Measurements from ENCODE around the gene TRIM74.
A peak's percentile ranks its signal among the peaks of the same experiment; 100 is the strongest.

The TRIM74 gene

GRCh38 chr7:72924733-72925545 lies 44.3 kb downstream of the TRIM74 start, which contains the start of gene POM121 (continued):
- TF ChIP-seq ZNF221 (tag by site-specific recombination; IDR thresholded peaks at IDR 0.05; ENCODE audit: borderline replicate concordance) (no peak), ZBTB1 (tag by site-specific recombination; IDR thresholded peaks at IDR 0.05) (no peak), ZNF768 (tag by site-specific recombination; IDR thresholded peaks at IDR 0.05) (no peak), ZNF777 (tag by site-specific recombination; IDR thresholded peaks at IDR 0.05; ENCODE audit: borderline replicate concordance) (no peak), ZNF335 (tag by site-specific recombination; conservative IDR thresholded peaks at IDR 0.05) (peak; percentile 87), ZNF571 (tag by site-specific recombination; IDR thresholded peaks at IDR 0.05) (no peak), ZNF776 (tag by site-specific recombination; IDR thresholded peaks at IDR 0.05; ENCODE audit: borderline replicate concordance) (no peak), BCL11B (tag by site-specific recombination; IDR thresholded peaks at IDR 0.05; ENCODE audit: low read depth) (no peak), KLF9 (tag by site-specific recombination; IDR thresholded peaks at IDR 0.05; ENCODE audit: low read depth) (peak; percentile 40; the same call in 1 of the 2 replicates), ZNF785 (tag by site-specific recombination; IDR thresholded peaks at IDR 0.05) (no peak), ZNF791 (tag by site-specific recombination; IDR thresholded peaks at IDR 0.05) (no peak), ZNF626 (tag by site-specific recombination; IDR thresholded peaks at IDR 0.05) (no peak), SP2 (tag by site-specific recombination; IDR thresholded peaks at IDR 0.05) (no peak), ZNF248 (tag by site-specific recombination; IDR thresholded peaks at IDR 0.05) (no peak), GLI4 (tag by site-specific recombination; IDR thresholded peaks at IDR 0.05) (no peak), ZNF510 (tag by site-specific recombination; IDR thresholded peaks at IDR 0.05; ENCODE audit: insufficient replicate concordance) (no peak), SCRT2 (tag by site-specific recombination; IDR thresholded peaks at IDR 0.05) (no peak), ZNF660 (tag by site-specific recombination; IDR thresholded peaks at IDR 0.05) (0 out of 2 replicates have a peak, but pooled peaks have one; percentile 35), ZNF114 (tag by site-specific recombination; IDR thresholded peaks at IDR 0.05) (no peak), WT1 (tag by site-specific recombination; IDR thresholded peaks at IDR 0.05) (no peak), ZNF416 (tag by site-specific recombination; IDR thresholded peaks at IDR 0.05) (no peak), KLF17 (tag by site-specific recombination; IDR thresholded peaks at IDR 0.05) (no peak), PATZ1 (tag by site-specific recombination; IDR thresholded peaks at IDR 0.05) (0 out of 2 replicates have a peak, but pooled peaks have one; percentile 25), ZNF433 (tag by site-specific recombination; IDR thresholded peaks at IDR 0.05; ENCODE audit: low read depth) (no peak), BCL11A (tag by site-specific recombination; IDR thresholded peaks at IDR 0.05; ENCODE audit: low read depth) (no peak), ZNF10 (tag by site-specific recombination; IDR thresholded peaks at IDR 0.05) (no peak)
- TF ChIP-seq, protein P1, sequence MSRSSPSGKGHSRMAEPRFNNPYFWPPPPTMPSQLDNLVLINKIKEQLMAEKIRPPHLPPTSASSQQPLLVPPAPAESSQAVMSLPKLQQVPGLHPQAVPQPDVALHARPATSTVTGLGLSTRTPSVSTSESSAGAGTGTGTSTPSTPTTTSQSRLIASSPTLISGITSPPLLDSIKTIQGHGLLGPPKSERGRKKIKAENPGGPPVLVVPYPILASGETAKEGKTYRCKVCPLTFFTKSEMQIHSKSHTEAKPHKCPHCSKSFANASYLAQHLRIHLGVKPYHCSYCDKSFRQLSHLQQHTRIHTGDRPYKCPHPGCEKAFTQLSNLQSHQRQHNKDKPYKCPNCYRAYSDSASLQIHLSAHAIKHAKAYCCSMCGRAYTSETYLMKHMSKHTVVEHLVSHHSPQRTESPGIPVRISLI (tag by site-specific recombination; IDR thresholded peaks at IDR 0.05), result no peak
- TF ChIP-seq, protein P2, sequence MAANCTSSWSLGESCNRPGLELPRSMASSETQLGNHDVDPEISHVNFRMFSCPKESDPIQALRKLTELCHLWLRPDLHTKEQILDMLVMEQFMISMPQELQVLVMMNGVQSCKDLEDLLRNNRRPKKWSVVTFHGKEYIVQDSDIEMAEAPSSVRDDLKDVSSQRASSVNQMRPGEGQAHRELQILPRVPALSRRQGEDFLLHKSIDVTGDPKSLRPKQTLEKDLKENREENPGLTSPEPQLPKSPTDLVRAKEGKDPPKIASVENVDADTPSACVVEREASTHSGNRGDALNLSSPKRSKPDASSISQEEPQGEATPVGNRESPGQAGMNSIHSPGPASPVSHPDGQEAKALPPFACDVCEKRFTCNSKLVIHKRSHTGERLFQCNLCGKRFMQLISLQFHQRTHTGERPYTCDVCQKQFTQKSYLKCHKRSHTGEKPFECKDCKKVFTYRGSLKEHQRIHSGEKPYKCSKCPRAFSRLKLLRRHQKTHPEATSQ (tag by site-specific recombination; IDR thresholded peaks at IDR 0.05), result no peak
- TF ChIP-seq, protein P3, sequence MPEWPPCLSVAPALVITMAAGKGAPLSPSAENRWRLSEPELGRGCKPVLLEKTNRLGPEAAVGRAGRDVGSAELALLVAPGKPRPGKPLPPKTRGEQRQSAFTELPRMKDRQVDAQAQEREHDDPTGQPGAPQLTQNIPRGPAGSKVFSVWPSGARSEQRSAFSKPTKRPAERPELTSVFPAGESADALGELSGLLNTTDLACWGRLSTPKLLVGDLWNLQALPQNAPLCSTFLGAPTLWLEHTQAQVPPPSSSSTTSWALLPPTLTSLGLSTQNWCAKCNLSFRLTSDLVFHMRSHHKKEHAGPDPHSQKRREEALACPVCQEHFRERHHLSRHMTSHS (tag by site-specific recombination; IDR thresholded peaks at IDR 0.05), result no peak
- TF ChIP-seq, protein P4, sequence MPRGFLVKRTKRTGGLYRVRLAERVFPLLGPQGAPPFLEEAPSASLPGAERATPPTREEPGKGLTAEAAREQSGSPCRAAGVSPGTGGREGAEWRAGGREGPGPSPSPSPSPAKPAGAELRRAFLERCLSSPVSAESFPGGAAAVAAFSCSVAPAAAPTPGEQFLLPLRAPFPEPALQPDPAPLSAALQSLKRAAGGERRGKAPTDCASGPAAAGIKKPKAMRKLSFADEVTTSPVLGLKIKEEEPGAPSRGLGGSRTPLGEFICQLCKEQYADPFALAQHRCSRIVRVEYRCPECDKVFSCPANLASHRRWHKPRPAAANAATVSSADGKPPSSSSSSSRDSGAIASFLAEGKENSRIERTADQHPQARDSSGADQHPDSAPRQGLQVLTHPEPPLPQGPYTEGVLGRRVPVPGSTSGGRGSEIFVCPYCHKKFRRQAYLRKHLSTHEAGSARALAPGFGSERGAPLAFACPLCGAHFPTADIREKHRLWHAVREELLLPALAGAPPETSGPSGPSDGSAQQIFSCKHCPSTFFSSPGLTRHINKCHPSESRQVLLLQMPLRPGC (tag by site-specific recombination; IDR thresholded peaks at IDR 0.05), result no peak
- TF ChIP-seq, protein P5, sequence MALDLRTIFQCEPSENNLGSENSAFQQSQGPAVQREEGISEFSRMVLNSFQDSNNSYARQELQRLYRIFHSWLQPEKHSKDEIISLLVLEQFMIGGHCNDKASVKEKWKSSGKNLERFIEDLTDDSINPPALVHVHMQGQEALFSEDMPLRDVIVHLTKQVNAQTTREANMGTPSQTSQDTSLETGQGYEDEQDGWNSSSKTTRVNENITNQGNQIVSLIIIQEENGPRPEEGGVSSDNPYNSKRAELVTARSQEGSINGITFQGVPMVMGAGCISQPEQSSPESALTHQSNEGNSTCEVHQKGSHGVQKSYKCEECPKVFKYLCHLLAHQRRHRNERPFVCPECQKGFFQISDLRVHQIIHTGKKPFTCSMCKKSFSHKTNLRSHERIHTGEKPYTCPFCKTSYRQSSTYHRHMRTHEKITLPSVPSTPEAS (tag by site-specific recombination; IDR thresholded peaks at IDR 0.05), result no peak

All from HEK293 (cell line).